SK-N-SH treated with all-trans-retinoic acid at 6 μM for 48 hours (cell line): Measurements from ENCODE around the gene SEC24D.

Experiments
- ATAC-seq: fragments of 200-7000 bp; cut with Tn5 transposase; 3 replicates; pipeline ENCODE4 v1.9.1; 2020; ENCODE audit warnings: mild to moderate bottlenecking, moderate library complexity
- ARNTL ChIP-seq: fragments of 450-650 bp; formaldehyde crosslinking; IDR thresholded peaks from 2 replicates; pipeline ENCODE4 v1.5.0; 2020; ENCODE audit warnings: low read depth, mild to moderate bottlenecking, moderate library complexity, borderline replicate concordance
- CSDC2 ChIP-seq: fragments of 250-450 bp; sonication (Bioruptor Pico); IDR thresholded peaks from 2 replicates; pipeline ENCODE4 v1.5.0; 2020; ENCODE audit warnings: mild to moderate bottlenecking, moderate library complexity
- ISL1 ChIP-seq: fragments of 250-450 bp; sonication (Bioruptor Pico); IDR thresholded peaks from 2 replicates; pipeline ENCODE4 v2.1.2; 2022; ENCODE audit warnings: mild to moderate bottlenecking, moderate library complexity
- OSR1 ChIP-seq: fragments of 250-450 bp; sonication (Bioruptor Pico); IDR thresholded peaks from 2 replicates; pipeline ENCODE4 v1.8.0; 2022; ENCODE audit warnings: moderate library complexity, mild to moderate bottlenecking, inconsistent platforms
- PATZ1 ChIP-seq: fragments of 250-450 bp; sonication (Bioruptor Pico); IDR thresholded peaks from 2 replicates; pipeline ENCODE4 v1.8.0; 2020; ENCODE audit warnings: mild to moderate bottlenecking, moderate library complexity, borderline replicate concordance
- PPARA ChIP-seq: fragments of 250-450 bp; sonication (Bioruptor Pico); IDR thresholded peaks from 2 replicates; pipeline ENCODE4 v1.5.0; 2020; ENCODE audit warnings: mild to moderate bottlenecking, borderline replicate concordance
- RARB ChIP-seq: fragments of 250-450 bp; sonication (Bioruptor Pico); IDR thresholded peaks from 2 replicates; pipeline ENCODE4 v1.8.0; 2021; ENCODE audit warnings: mild to moderate bottlenecking, moderate library complexity
- SNAI2 ChIP-seq: fragments of 250-450 bp; sonication (Bioruptor Pico); IDR thresholded peaks from 2 replicates; pipeline ENCODE4 v1.5.0; 2020; ENCODE audit warnings: mild to moderate bottlenecking, moderate library complexity
- TCF4 ChIP-seq: fragments of 250-450 bp; sonication (Bioruptor Pico); IDR thresholded peaks from 2 replicates; pipeline ENCODE4 v1.8.0; 2021; ENCODE audit warnings: mild to moderate bottlenecking, moderate library complexity, borderline replicate concordance
- TOX ChIP-seq: fragments of 250-450 bp; sonication (Bioruptor Pico); IDR thresholded peaks from 2 replicates; pipeline ENCODE4 v1.8.0; 2021; ENCODE audit warnings: mild to moderate bottlenecking, moderate library complexity, borderline replicate concordance
- TSHZ2 ChIP-seq: fragments of 250-450 bp; sonication (Bioruptor Pico); IDR thresholded peaks from 2 replicates; pipeline ENCODE4 v1.5.0; 2020; ENCODE audit warnings: mild to moderate bottlenecking, moderate library complexity
- ZC3H10 ChIP-seq: fragments of 250-450 bp; sonication (Bioruptor Pico); IDR thresholded peaks from 2 replicates; pipeline ENCODE4 v1.5.1; 2021; ENCODE audit warnings: mild to moderate bottlenecking, moderate library complexity
- ZFP3 ChIP-seq: fragments of 250-450 bp; sonication (Bioruptor Pico); IDR thresholded peaks from 2 replicates; pipeline ENCODE4 v1.5.0; 2020; ENCODE audit warnings: mild to moderate bottlenecking, moderate library complexity
- ZFP30 ChIP-seq: fragments of 450-650 bp; formaldehyde crosslinking; IDR thresholded peaks from 2 replicates; pipeline ENCODE4 v1.5.0; 2022; ENCODE audit warnings: mild to moderate bottlenecking, moderate library complexity
- ZNF565 ChIP-seq: fragments of 450-650 bp; formaldehyde crosslinking; conservative IDR thresholded peaks from 2 replicates; pipeline ENCODE4 v1.5.0; 2020; ENCODE audit warnings: low read depth, mild to moderate bottlenecking, moderate library complexity
- ZNF70 ChIP-seq: fragments of 450-650 bp; formaldehyde crosslinking; IDR thresholded peaks from 2 replicates; pipeline ENCODE4 v1.5.0; 2020; ENCODE audit warnings: mild to moderate bottlenecking, moderate library complexity
- ZNF8 ChIP-seq: fragments of 450-650 bp; formaldehyde crosslinking; IDR thresholded peaks from 2 replicates; pipeline ENCODE4 v1.5.0; 2020; ENCODE audit warnings: mild to moderate bottlenecking, moderate library complexity
- TF ChIP-seq, protein P1 (sequence below): fragments of 250-450 bp; sonication (Bioruptor Pico); IDR thresholded peaks from 2 replicates; pipeline ENCODE4 v1.5.1; 2021; ENCODE audit warnings: mild to moderate bottlenecking, moderate library complexity
- TF ChIP-seq, protein P2 (sequence below): fragments of 250-450 bp; sonication (Bioruptor Pico); IDR thresholded peaks from 2 replicates; pipeline ENCODE4 v1.8.0; 2021; ENCODE audit warnings: low read depth, mild to moderate bottlenecking, moderate library complexity, borderline replicate concordance

SEC24D gene

DNA sequence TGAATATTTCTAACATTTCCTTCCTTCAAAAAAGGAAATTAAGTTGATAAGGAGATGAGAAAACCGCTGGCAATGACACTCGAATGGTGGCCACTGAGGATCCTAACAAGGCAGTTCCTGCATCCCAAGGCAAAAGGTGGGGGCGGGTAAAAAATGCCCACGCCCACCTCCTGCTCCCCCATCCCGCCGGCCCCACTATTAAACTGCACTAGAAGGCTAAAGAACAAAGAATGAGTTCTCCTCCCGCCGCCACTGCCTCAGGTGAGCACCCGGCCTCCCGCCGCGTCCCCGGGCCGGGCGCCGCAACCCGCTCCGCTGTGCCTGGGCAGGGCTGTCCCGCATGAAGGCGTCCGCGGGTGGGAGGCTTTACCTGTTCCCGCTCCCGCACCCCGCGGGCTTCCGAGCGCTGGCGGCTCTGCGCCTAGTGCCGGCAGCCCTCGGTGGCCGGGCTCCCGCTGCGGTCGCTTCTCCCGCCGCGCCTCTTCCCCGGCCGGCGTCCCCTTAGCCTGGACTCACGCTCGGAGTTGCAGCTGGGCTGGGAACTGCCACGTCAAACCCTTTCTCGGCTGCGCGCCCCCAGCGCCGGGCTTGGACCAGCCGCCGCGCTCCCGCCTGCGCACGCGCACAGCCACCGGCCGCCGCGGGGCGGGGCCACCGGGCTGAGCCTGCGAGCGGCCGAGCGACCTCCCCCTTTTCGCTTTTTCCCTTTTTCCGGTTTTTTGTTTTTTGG is at the start of gene SEC24D:
Gene SEC24D, minus strand, starts transcription at position 556 of the 730 bp plus-strand sequence. CDS start 2,430 bp downstream, outside the sequence.
- peak; percentile 84 for ATAC-seq

DNA sequence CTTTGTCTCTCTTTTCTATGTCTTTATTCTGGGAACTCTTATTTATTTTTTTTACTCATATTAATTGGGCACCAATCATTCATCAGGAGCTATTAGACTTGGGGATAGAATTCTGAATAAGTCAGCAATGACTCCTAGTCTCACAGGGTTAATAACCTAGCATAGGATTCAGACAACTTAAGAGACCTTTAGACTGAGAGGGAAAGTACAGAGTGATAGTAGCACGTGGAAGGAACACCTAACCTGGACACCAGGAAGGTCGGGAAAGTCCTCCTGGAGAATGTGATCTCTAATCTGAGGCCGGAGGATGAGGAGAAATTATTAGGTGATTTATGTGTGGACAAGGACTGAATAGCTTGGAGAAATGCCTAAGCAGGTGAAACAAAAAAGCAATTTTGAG is 48.8 kb upstream of the SEC24D start:
- ATAC-seq, result no peak

More for the DNA sequence above, at the start of gene SEC24D:
- TF ChIP-seq TOX (CRISPR knock-in tag), result no peak
- no peak for TF ChIP-seq ZNF70
- TF ChIP-seq CSDC2 (CRISPR knock-in tag), result no peak; the same call in 1 of the 2 replicates
- TF ChIP-seq ZNF8 (CRISPR knock-in tag), result no peak
- TF ChIP-seq ZC3H10 (CRISPR knock-in tag), result no peak
- no peak for TF ChIP-seq OSR1 (CRISPR knock-in tag)
- TF ChIP-seq, protein P1, sequence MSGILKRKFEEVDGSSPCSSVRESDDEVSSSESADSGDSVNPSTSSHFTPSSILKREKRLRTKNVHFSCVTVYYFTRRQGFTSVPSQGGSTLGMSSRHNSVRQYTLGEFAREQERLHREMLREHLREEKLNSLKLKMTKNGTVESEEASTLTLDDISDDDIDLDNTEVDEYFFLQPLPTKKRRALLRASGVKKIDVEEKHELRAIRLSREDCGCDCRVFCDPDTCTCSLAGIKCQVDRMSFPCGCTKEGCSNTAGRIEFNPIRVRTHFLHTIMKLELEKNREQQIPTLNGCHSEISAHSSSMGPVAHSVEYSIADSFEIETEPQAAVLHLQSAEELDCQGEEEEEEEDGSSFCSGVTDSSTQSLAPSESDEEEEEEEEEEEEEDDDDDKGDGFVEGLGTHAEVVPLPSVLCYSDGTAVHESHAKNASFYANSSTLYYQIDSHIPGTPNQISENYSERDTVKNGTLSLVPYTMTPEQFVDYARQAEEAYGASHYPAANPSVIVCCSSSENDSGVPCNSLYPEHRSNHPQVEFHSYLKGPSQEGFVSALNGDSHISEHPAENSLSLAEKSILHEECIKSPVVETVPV, result no peak
- TF ChIP-seq ZFP3, result no peak
- TF ChIP-seq PATZ1 (CRISPR knock-in tag), result no peak
- TF ChIP-seq, protein P2, sequence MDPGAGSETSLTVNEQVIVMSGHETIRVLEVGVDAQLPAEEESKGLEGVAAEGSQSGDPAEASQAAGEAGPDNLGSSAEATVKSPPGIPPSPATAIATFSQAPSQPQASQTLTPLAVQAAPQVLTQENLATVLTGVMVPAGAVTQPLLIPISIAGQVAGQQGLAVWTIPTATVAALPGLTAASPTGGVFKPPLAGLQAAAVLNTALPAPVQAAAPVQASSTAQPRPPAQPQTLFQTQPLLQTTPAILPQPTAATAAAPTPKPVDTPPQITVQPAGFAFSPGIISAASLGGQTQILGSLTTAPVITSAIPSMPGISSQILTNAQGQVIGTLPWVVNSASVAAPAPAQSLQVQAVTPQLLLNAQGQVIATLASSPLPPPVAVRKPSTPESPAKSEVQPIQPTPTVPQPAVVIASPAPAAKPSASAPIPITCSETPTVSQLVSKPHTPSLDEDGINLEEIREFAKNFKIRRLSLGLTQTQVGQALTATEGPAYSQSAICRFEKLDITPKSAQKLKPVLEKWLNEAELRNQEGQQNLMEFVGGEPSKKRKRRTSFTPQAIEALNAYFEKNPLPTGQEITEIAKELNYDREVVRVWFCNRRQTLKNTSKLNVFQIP (CRISPR knock-in tag), result no peak
- no peak for TF ChIP-seq ZNF565
- no peak for TF ChIP-seq ZFP30 (CRISPR knock-in tag)
- no peak for TF ChIP-seq ARNTL (CRISPR knock-in tag)
- TF ChIP-seq, all 23 proteins: peak for 0

GRCh38 chr4:118883861-118884260 is 47.9 kb upstream of the SEC24D start:
- ATAC-seq, result peak; percentile 14; the same call in 1 of the 3 replicates
- TF ChIP-seq TSHZ2 (CRISPR knock-in tag), result no peak

More for the DNA sequence above, 48.8 kb upstream of the SEC24D start:
- TF ChIP-seq ZNF565, result no peak
- no peak for TF ChIP-seq TCF4 (CRISPR knock-in tag)
- TF ChIP-seq ZNF8 (CRISPR knock-in tag), result no peak
- TF ChIP-seq SNAI2 (CRISPR knock-in tag), result no peak
- TF ChIP-seq ZFP3, result no peak
- no peak for TF ChIP-seq ZNF70
- TF ChIP-seq PATZ1 (CRISPR knock-in tag), result no peak
- no peak for TF ChIP-seq ISL1 (CRISPR knock-in tag)
- no peak for TF ChIP-seq PPARA
- no peak for TF ChIP-seq RARB (CRISPR knock-in tag)
- TF ChIP-seq TOX (CRISPR knock-in tag), result no peak
- TF ChIP-seq, all 23 proteins: peak for 0
